ENCODE data around the gene KIFC1. TPM values are rescaled to one million over a fixed set of nuclear protein-coding genes. Genes with fewer than 3 reads are reported as not detected.

KIFC1 gene
- total RNA-seq, 1 experiment from 2014 or later: 140 TPM

DNA sequence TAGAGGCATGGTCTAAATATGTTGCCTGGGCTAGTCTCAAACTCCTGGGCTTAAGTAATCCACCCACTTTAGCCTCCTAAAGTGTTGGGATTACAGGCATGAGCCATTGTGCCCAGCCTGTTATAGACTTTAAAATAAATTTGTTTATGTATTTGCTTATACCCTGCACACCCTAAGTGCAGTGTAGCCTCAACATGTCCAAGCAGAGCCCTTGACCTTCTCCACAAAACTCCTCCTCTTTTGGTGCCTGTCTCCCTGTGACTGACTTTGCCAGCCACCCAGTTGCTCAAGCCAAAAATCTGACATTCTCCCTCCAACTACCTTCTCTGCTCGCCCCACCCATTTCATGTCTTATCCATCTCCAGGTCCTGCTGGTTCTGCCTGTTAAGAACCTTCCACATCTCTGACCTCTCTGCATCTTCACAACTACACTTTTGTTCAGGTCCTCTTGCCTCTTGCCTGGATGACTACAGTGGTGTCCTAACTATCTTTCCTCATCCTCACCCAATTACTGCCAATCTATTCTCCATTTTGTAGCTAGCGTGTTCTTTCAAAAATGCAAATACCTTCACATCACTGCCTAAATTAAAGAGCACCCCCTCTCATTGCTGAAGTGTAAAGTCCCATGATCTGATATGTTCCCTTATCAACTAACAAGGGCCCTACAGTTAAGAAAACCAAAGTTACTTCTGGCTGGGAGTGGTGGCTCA is 11.2 kb upstream of the KIFC1 start:
- DNase-seq: no peak
- intact Hi-C loops (cut with micrococcal nuclease; ENCODE audit: unreplicated experiment): no loop called here
- Mint-ChIP-seq H3K9me3 (ENCODE audit: low read depth, unreplicated experiment) (no peaks in the 10 kb centered on the region), H3K36me3 (ENCODE audit: insufficient read depth, unreplicated experiment) (no peaks in the 10 kb centered on the region), H3K27ac (ENCODE audit: unreplicated experiment) (no peak overlapping the region), H3K27me3 (ENCODE audit: unreplicated experiment) (no peaks in the 10 kb centered on the region), H3K4me3 (ENCODE audit: low read depth, unreplicated experiment) (no peak overlapping the region), H3K4me1 (ENCODE audit: low read depth, unreplicated experiment) (peaks cover 9% of the 10 kb centered on the region)
- CTCF ChIA-PET: interaction anchor here (0.7 kb wide), 2 partner anchors 299 to 408 kb away, joined by 3 read pairs; no protein-coding TSS in a partner anchor
- no TSS peak for BruUV-seq (replicated peaks)
- TF ChIP-seq, protein P1, sequence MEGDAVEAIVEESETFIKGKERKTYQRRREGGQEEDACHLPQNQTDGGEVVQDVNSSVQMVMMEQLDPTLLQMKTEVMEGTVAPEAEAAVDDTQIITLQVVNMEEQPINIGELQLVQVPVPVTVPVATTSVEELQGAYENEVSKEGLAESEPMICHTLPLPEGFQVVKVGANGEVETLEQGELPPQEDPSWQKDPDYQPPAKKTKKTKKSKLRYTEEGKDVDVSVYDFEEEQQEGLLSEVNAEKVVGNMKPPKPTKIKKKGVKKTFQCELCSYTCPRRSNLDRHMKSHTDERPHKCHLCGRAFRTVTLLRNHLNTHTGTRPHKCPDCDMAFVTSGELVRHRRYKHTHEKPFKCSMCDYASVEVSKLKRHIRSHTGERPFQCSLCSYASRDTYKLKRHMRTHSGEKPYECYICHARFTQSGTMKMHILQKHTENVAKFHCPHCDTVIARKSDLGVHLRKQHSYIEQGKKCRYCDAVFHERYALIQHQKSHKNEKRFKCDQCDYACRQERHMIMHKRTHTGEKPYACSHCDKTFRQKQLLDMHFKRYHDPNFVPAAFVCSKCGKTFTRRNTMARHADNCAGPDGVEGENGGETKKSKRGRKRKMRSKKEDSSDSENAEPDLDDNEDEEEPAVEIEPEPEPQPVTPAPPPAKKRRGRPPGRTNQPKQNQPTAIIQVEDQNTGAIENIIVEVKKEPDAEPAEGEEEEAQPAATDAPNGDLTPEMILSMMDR (IDR thresholded peaks at IDR 0.05; ENCODE audit: unreplicated experiment): no peak

DNA sequence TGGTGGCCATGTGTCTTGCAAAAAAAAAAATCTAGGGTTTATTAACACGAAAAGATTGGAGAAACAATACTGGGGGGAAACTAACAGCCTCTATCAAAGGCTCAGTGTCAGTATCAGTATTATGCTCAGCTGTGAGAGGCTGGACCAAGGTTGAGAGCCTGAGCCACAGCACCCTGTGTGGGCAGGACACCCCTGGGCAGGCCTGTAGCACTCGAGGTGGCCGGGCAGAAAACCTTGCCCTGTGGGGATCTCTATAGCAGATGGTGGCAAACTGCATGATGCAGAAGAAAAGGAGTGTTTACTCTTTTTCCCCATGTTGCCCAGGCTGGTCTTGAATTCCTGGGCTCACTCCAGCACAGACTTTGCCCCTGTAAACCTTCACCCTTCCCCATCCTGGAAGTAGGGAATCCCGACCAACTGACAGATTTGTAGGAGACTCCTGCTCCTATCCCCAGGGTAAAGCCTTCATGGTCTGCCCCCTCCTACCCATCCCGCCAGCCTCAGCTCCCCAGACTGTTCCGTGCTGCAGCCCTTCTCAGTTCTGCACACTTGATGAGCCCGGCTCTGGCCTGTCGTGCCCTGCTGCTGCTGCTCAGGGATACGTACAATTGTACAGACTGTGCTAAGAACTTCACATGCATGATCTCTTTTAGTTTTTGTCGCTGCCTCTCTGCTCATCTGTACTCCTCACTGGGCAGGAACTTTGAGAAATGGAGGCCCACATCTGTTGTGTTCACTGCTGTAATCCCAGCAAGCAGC is 8.0 kb upstream of the KIFC1 start:
- BruUV-seq (replicated peaks): no TSS peak

DNA sequence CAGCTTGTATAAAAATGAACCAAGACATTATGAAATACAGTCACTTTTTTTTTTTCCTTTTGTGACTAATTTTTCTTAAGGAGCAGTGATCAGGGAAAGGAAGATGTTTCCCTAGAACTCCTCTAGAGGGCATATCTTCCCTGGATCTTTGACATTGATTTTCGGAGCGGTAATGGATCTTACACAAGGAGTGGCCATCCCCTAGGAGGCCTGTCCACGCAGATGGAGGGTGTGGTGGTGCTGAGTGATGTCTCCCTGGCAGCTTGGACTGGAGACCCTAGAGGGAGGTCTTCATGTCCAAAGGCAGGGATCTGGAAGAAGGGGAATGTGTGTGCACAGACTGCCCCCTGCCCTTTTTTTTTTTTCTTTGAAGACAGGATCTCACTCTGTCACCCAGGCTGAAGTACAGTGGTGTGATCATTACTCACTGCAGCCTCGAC is 7.0 kb upstream of the KIFC1 start:
- Mint-ChIP-seq H3K27me3 (ENCODE audit: unreplicated experiment) (no peaks in the 10 kb centered on the region), H3K27ac (ENCODE audit: unreplicated experiment) (no peak overlapping the region), H3K9me3 (ENCODE audit: low read depth, unreplicated experiment) (no peaks in the 10 kb centered on the region), H3K36me3 (ENCODE audit: insufficient read depth, unreplicated experiment) (no peaks in the 10 kb centered on the region), H3K4me1 (ENCODE audit: low read depth, unreplicated experiment) (no peaks in the 10 kb centered on the region), H3K4me3 (ENCODE audit: low read depth, unreplicated experiment) (no peak overlapping the region)
- CTCF ChIA-PET: interaction anchor here (0.6 to 0.7 kb wide), 2 partner anchors 9 to 201 kb away, joined by 3 to 5 read pairs; no protein-coding TSS in a partner anchor
- TF ChIP-seq, protein P1 (IDR thresholded peaks at IDR 0.05; ENCODE audit: unreplicated experiment): peak; percentile 73
- DNase-seq: no peak
- no TSS peak for BruUV-seq (replicated peaks)
- intact Hi-C loops (cut with micrococcal nuclease; ENCODE audit: unreplicated experiment): no loop called here

More for the DNA sequence above, 8.0 kb upstream of the KIFC1 start:
- Mint-ChIP-seq H3K4me1 (ENCODE audit: low read depth, unreplicated experiment) (no peaks in the 10 kb centered on the region), H3K4me3 (ENCODE audit: low read depth, unreplicated experiment) (no peak overlapping the region), H3K27me3 (ENCODE audit: unreplicated experiment) (no peaks in the 10 kb centered on the region), H3K27ac (ENCODE audit: unreplicated experiment) (no peak overlapping the region), H3K36me3 (ENCODE audit: insufficient read depth, unreplicated experiment) (no peaks in the 10 kb centered on the region), H3K9me3 (ENCODE audit: low read depth, unreplicated experiment) (no peaks in the 10 kb centered on the region)
- CTCF ChIA-PET: no interaction called here
- intact Hi-C loops (cut with micrococcal nuclease; ENCODE audit: unreplicated experiment): no loop called here
- TF ChIP-seq, protein P1 (IDR thresholded peaks at IDR 0.05; ENCODE audit: unreplicated experiment): no peak
- DNase-seq: no peak

DNA sequence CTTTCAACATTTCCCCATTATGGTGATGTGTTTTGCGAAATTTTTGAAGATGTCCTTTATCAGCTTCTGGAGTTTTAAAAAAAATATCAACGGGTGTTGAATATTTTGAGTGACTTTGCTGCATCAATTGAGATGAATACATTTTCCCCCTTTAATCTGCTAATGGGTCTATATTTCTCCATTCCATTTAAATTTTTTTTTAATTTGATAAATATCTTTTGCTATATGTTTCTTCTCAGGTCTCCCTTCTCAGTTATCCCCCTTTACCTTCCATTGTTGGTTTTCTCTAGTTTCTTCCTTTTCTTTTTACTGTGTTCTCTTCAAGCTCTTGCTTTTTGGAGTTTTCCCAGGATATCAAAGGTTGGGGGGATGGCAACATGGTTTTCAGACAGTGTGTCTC is 1.4 kb upstream of the KIFC1 start:
- TF ChIP-seq, protein P1 (IDR thresholded peaks at IDR 0.05; ENCODE audit: unreplicated experiment): no peak
- no peaks in the 10 kb centered on the region for H3K27me3 Mint-ChIP-seq (ENCODE audit: unreplicated experiment)

More for the DNA sequence above, 1.4 kb upstream of the KIFC1 start:
- no peak for DNase-seq
- CTCF ChIA-PET: interaction anchor here (1.6 kb wide), 1 partner anchor 78 kb away, joined by 3 read pairs; no protein-coding TSS in a partner anchor
- Mint-ChIP-seq H3K4me1 (ENCODE audit: low read depth, unreplicated experiment) (peaks cover 29% of the 10 kb centered on the region), H3K36me3 (ENCODE audit: insufficient read depth, unreplicated experiment) (peaks cover 43% of the 10 kb centered on the region), H3K4me3 (ENCODE audit: low read depth, unreplicated experiment) (no peak overlapping the region), H3K9me3 (ENCODE audit: low read depth, unreplicated experiment) (no peaks in the 10 kb centered on the region), H3K27ac (ENCODE audit: unreplicated experiment) (no peak overlapping the region)
- intact Hi-C loops (cut with micrococcal nuclease; ENCODE audit: unreplicated experiment): loop anchor here (5.0 kb wide), 2 partner anchors 37 to 73 kb away; partner anchors contain the start of gene ZBTB22
- BruUV-seq (replicated peaks): no TSS peak

Measured in Calu3 (cell line).